ENCODE measurements around the gene SMYD3.

DNA sequence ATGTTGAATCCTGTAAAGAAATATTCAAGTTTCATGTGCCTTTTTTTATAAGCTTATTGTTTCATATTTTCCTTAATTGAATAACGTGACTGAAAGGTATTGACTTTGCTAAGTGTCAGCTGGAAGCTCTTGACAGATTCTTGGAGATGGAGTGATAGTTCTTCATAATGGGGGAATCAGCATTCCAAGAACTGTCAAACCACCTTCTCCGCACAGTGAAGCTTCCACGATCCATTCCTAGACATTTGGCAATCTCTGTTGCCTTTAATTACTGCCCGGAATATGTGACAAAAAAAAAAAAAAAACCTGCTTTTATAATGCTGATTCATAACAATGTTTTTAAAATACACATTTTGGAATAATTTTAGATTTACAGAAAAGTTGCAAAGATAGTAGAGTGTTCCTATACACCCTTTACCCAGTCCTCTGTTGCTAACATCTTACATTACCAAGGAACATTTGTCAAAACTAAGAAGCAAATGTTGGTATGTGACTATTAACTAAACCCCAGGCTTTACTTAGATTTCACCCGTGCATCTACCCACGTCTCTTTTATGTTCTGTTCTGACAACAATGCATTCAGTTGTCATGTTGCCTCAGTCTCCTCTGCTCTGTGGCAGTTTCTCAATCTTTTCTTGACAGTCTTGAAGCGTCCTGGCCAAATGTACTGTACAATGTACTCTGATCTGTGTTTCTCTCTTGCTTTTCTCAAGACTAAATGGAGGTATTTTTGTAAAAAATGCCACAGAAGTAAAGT lies 674.1 kb downstream of the SMYD3 start:
- TF ChIP-seq, protein P1, sequence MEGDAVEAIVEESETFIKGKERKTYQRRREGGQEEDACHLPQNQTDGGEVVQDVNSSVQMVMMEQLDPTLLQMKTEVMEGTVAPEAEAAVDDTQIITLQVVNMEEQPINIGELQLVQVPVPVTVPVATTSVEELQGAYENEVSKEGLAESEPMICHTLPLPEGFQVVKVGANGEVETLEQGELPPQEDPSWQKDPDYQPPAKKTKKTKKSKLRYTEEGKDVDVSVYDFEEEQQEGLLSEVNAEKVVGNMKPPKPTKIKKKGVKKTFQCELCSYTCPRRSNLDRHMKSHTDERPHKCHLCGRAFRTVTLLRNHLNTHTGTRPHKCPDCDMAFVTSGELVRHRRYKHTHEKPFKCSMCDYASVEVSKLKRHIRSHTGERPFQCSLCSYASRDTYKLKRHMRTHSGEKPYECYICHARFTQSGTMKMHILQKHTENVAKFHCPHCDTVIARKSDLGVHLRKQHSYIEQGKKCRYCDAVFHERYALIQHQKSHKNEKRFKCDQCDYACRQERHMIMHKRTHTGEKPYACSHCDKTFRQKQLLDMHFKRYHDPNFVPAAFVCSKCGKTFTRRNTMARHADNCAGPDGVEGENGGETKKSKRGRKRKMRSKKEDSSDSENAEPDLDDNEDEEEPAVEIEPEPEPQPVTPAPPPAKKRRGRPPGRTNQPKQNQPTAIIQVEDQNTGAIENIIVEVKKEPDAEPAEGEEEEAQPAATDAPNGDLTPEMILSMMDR (conservative IDR thresholded peaks at IDR 0.05), result no peak
- no peak for TF ChIP-seq ZFX (IDR thresholded peaks at IDR 0.05)

Measured in C4-2B (cell line).